ENCODE measurements around the gene GLT1D1.

GLT1D1 gene

GRCh38 chr12:129005416-129005815, 152.1 kb downstream of the GLT1D1 start:
- no peak for DNase-seq (ENCODE audit: low spot score)

- DNase-seq (ENCODE audit: low spot score): no peak
These were observed 152.6 kb downstream of the GLT1D1 start for GRCh38 chr12:129005829-129006228.

GRCh38 chr12:129009833-129010622, 156.8 kb downstream of the GLT1D1 start:
- DNase-seq (ENCODE audit: low spot score): no peak

- DNase-seq (ENCODE audit: low spot score): no peak
These were observed 162.9 kb downstream of the GLT1D1 start for GRCh38 chr12:129016159-129016558.

- no peak for DNase-seq (ENCODE audit: low spot score)
These were observed 171.8 kb downstream of the GLT1D1 start for GRCh38 chr12:129025055-129025454.

GRCh38 chr12:129028844-129029243, 175.6 kb downstream of the GLT1D1 start:
- DNase-seq (ENCODE audit: low spot score): no peak

Measured in AG08396 (cell line).